PFSK-1 (cell line): ENCODE data around the gene DRC3.

ENCODE experiments used
- FOXP2 ChIP-seq: optimal IDR thresholded peaks from 2 replicates; pipeline ENCODE3; 2011; ENCODE audit warnings: borderline replicate concordance, control low read depth, inconsistent platforms; ENCODE audit not compliant: insufficient read depth; ENCODE audit errors: extremely low read length, extremely low read depth
- POLR2AphosphoS5 ChIP-seq: IDR thresholded peaks from 2 replicates; pipeline ENCODE4 v1.6.1; 2012; ENCODE audit warnings: low read depth, mild to moderate bottlenecking, control low read depth, low read length, moderate library complexity
- REST ChIP-seq, 2 experiments: IDR thresholded peaks; 2 replicates each; pipeline versions ENCODE4 v1.6.1 to v1.8.0; 2011 to 2012; ENCODE audit warnings: low read depth in 2 of 2, low read length in 2 of 2, control low read depth in 1 of 2, inconsistent platforms in 1 of 2, mild to moderate bottlenecking in 1 of 2, moderate library complexity in 1 of 2; ENCODE audit not compliant: insufficient read depth in 1 of 2
- SIN3A ChIP-seq: IDR thresholded peaks from 2 replicates; pipeline ENCODE4 v1.6.1; 2012; ENCODE audit warnings: mild to moderate bottlenecking, low read length, moderate library complexity, borderline replicate concordance; ENCODE audit not compliant: insufficient read depth
- TAF1 ChIP-seq: IDR thresholded peaks from 2 replicates; pipeline ENCODE4 v1.6.1; 2012; ENCODE audit warnings: low read length, control low read depth, borderline replicate concordance; ENCODE audit not compliant: insufficient read depth

Gene DRC3

GRCh38 chr17:17987187-17987896 is 14.7 kb downstream of the DRC3 start:
- no peak for TF ChIP-seq FOXP2
- TF ChIP-seq POLR2AphosphoS5: no peak
- no peak for TF ChIP-seq SIN3A
- TF ChIP-seq REST (IDR thresholded peaks at IDR 0.05; ENCODE audit: insufficient read depth in 1 of 2, low read depth in 2 of 2, low read length in 2 of 2): no peak
- no peak for TF ChIP-seq TAF1

DNA sequence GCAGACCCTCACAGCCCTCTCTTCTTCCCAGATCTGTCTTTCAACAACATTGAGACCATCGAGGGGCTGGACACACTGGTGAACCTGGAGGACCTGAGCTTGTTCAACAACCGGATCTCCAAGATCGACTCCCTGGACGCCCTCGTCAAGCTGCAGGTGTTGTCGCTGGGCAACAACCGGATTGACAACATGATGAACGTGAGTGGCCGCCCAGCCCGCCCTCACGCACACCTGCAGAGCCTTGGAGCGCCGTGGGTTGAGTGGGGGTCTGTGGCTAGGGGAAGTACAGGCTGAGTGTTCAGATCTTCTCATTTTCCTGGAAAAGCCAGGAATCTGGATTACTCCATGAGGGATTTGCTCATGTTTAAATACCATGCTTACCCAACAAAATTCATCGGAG is 15.2 kb downstream of the DRC3 start:
- no peak for TF ChIP-seq POLR2AphosphoS5
- no peak for TF ChIP-seq REST (IDR thresholded peaks at IDR 0.05; ENCODE audit: insufficient read depth in 1 of 2, low read depth in 2 of 2, low read length in 2 of 2)
- no peak for TF ChIP-seq TAF1
- TF ChIP-seq SIN3A: no peak
- no peak for TF ChIP-seq FOXP2

GRCh38 chr17:17988427-17988945 is 15.8 kb downstream of the DRC3 start:
- TF ChIP-seq TAF1: no peak
- TF ChIP-seq POLR2AphosphoS5: no peak
- no peak for TF ChIP-seq FOXP2
- TF ChIP-seq REST (IDR thresholded peaks at IDR 0.05; ENCODE audit: insufficient read depth in 1 of 2, low read depth in 2 of 2, low read length in 2 of 2): no peak
- TF ChIP-seq SIN3A: no peak

GRCh38 chr17:17989081-17989480 is 16.4 kb downstream of the DRC3 start:
- no peak for TF ChIP-seq TAF1
- no peak for TF ChIP-seq REST (IDR thresholded peaks at IDR 0.05; ENCODE audit: insufficient read depth in 1 of 2, low read depth in 2 of 2, low read length in 2 of 2)
- TF ChIP-seq FOXP2: no peak
- TF ChIP-seq POLR2AphosphoS5: no peak
- TF ChIP-seq SIN3A: no peak
